Effector CD4-positive, alpha-beta T cell (primary cell): Measurements from ENCODE around the gene SON.
"Not testable (repeated sequence)": the region's sequence is repeated elsewhere in the genome, so short reads cannot be mapped to it uniquely, and the experiment has no call there.

Source experiments
- DNase-seq: peaks from one replicate; pipeline ENCODE4 v3.0.0-alpha.2; 2020

The SON gene

GRCh38 chr21:33546086-33546485 lies 3.2 kb downstream of the SON start:
- no peak for DNase-seq

- no peak for DNase-seq
Observed at GRCh38 chr21:33549848-33550771, 7.3 kb downstream of the SON start.

- DNase-seq, result no peak
Observed at GRCh38 chr21:33550772-33551660, 8.2 kb downstream of the SON start.

- no peak for DNase-seq
Observed at GRCh38 chr21:33551664-33552063, 8.8 kb downstream of the SON start.

- no peak for DNase-seq
Observed at GRCh38 chr21:33552093-33552998, 9.5 kb downstream of the SON start.

- no peak for DNase-seq
Observed at GRCh38 chr21:33552999-33553598, 10.3 kb downstream of the SON start.

GRCh38 chr21:33554236-33554981 lies 11.6 kb downstream of the SON start:
- DNase-seq, result no peak

- no peak for DNase-seq
Observed at GRCh38 chr21:33554982-33555344, 12.1 kb downstream of the SON start.

GRCh38 chr21:33557447-33557846 lies 14.6 kb downstream of the SON start:
- DNase-seq, result no peak

GRCh38 chr21:33558777-33559421 lies 16.1 kb downstream of the SON start:
- DNase-seq, result no peak

GRCh38 chr21:33559813-33560212 lies 17.0 kb downstream of the SON start:
- DNase-seq, result no peak

GRCh38 chr21:33560965-33561364 lies 18.1 kb downstream of the SON start:
- no peak for DNase-seq

- DNase-seq, result no peak
Observed at GRCh38 chr21:33561373-33561772, 18.5 kb downstream of the SON start.

GRCh38 chr21:33562389-33562788 lies 19.6 kb downstream of the SON start:
- DNase-seq, result no peak

GRCh38 chr21:33566514-33566913 lies 23.7 kb downstream of the SON start:
- no peak for DNase-seq

- no peak for DNase-seq
Observed at GRCh38 chr21:33567914-33568313, 25.1 kb downstream of the SON start.

GRCh38 chr21:33568448-33568847 lies 25.6 kb downstream of the SON start:
- DNase-seq, result no peak

GRCh38 chr21:33569991-33570390 lies 27.2 kb downstream of the SON start:
- DNase-seq, result no peak

GRCh38 chr21:33572350-33572749 lies 29.5 kb downstream of the SON start:
- no peak for DNase-seq

GRCh38 chr21:33576741-33577141 lies 33.9 kb downstream of the SON start:
- not testable (repeated sequence) for DNase-seq

- DNase-seq, result no peak
Observed at GRCh38 chr21:33578214-33578613, 35.4 kb downstream of the SON start.
